DOHH2 (cell line): Measurements from ENCODE around the gene B4GALT5.

Source experiments
- EZH2phosphoT487 ChIP-seq: fragments of 200-600 bp; sonication (generic); IDR thresholded peaks from 2 replicates; pipeline ENCODE4 v1.6.1; 2017; ENCODE audit warnings: borderline replicate concordance, mild to moderate bottlenecking, antibody characterized with exemption, low read length, moderate library complexity, mixed read lengths
- TF ChIP-seq, protein P1 (sequence below): fragments of 200-600 bp; sonication (generic); IDR thresholded peaks from one replicate; pipeline ENCODE4 v1.5.1; 2014; ENCODE audit warnings: antibody characterized with exemption, mild to moderate bottlenecking, low read depth, low read length; ENCODE audit not compliant: poor library complexity, severe bottlenecking

- TF ChIP-seq, protein P1, sequence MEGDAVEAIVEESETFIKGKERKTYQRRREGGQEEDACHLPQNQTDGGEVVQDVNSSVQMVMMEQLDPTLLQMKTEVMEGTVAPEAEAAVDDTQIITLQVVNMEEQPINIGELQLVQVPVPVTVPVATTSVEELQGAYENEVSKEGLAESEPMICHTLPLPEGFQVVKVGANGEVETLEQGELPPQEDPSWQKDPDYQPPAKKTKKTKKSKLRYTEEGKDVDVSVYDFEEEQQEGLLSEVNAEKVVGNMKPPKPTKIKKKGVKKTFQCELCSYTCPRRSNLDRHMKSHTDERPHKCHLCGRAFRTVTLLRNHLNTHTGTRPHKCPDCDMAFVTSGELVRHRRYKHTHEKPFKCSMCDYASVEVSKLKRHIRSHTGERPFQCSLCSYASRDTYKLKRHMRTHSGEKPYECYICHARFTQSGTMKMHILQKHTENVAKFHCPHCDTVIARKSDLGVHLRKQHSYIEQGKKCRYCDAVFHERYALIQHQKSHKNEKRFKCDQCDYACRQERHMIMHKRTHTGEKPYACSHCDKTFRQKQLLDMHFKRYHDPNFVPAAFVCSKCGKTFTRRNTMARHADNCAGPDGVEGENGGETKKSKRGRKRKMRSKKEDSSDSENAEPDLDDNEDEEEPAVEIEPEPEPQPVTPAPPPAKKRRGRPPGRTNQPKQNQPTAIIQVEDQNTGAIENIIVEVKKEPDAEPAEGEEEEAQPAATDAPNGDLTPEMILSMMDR: no peak
- no peak for TF ChIP-seq EZH2phosphoT487
These were observed 34.8 kb upstream of the B4GALT5 start for GRCh38 chr20:49748525-49748838.
